ENCODE results near the gene NMBR.

DNA sequence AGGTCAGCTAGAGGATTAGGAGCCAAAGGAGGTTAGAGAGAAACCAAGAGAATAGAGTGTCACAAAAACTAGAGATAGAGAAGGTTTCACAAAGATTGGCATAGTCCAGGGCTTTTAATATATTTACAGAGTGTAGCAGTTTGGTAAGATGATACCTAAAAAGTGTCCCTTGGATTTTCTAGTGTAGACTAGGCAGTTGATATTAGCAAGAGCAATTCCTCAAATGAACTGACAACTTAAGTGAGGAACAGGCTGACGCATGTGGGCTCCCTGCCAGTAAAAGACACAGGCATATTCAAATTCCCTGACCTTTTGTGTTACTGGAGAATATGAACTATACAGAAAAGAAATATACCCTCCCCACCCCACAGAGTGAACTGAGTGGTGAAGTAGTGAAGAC lies 40.3 kb upstream of the NMBR start:
- TF ChIP-seq, protein P1, sequence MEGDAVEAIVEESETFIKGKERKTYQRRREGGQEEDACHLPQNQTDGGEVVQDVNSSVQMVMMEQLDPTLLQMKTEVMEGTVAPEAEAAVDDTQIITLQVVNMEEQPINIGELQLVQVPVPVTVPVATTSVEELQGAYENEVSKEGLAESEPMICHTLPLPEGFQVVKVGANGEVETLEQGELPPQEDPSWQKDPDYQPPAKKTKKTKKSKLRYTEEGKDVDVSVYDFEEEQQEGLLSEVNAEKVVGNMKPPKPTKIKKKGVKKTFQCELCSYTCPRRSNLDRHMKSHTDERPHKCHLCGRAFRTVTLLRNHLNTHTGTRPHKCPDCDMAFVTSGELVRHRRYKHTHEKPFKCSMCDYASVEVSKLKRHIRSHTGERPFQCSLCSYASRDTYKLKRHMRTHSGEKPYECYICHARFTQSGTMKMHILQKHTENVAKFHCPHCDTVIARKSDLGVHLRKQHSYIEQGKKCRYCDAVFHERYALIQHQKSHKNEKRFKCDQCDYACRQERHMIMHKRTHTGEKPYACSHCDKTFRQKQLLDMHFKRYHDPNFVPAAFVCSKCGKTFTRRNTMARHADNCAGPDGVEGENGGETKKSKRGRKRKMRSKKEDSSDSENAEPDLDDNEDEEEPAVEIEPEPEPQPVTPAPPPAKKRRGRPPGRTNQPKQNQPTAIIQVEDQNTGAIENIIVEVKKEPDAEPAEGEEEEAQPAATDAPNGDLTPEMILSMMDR (IDR thresholded peaks at IDR 0.05; ENCODE audit: insufficient read depth, low read length, poor library complexity, severe bottlenecking) = no peak
- no peak for TF ChIP-seq EZH2phosphoT487 (conservative IDR thresholded peaks at IDR 0.05; ENCODE audit: low read length)
